Tibial nerve (tissue), 4 donors: ENCODE results near the gene SEMA3F. TPM values are rescaled to one million over a fixed set of nuclear protein-coding genes. Genes with fewer than 3 reads are reported as not detected.

Source experiments
- DNase-seq, 2 donors: peaks; one replicate each; pipeline ENCODE4 v3.0.0-alpha.2; 2019; ENCODE audit warnings: low spot score in 2 of 2
- H3K27ac ChIP-seq, 4 donors: fragments of 200-600 bp; sonication (generic) in 3 of 4; one replicate each; pipeline ENCODE4 v1.5.1; 2017 to 2019; ENCODE audit warnings: mild to moderate bottlenecking in 1 of 4
- H3K27me3 ChIP-seq, 2 donors: fragments of 200-600 bp; sonication (generic) in 1 of 2; one replicate each; pipeline versions ENCODE4 v1.5.1 to v1.6.0; 2017 to 2019
- H3K36me3 ChIP-seq, 3 donors: fragments of 200-600 bp; sonication (generic); one replicate each; pipeline ENCODE4 v1.5.1; 2018 to 2019
- H3K4me1 ChIP-seq, 4 donors: fragments of 200-600 bp; sonication (generic) in 3 of 4; one replicate each; pipeline ENCODE4 v1.5.1; 2017 to 2019
- H3K4me3 ChIP-seq, 4 donors: fragments of 200-600 bp; sonication (generic) in 3 of 4; one replicate each; pipeline ENCODE4 v1.5.1; 2017 to 2019; ENCODE audit warnings: mild to moderate bottlenecking in 1 of 4, moderate library complexity in 1 of 4
- H3K9me3 ChIP-seq, 4 donors: fragments of 200-600 bp; sonication (generic) in 3 of 4; one replicate each; pipeline ENCODE4 v1.5.1; 2017 to 2019
- EP300 ChIP-seq, 2 donors: sonication (generic); formaldehyde crosslinking; IDR thresholded peaks; one replicate each; pipeline ENCODE4 v1.6.1; 2017; ENCODE audit warnings: antibody characterized with exemption in 2 of 2, mild to moderate bottlenecking in 1 of 2
- POLR2A ChIP-seq, 2 donors: fragments of 450-650 bp; IDR thresholded peaks; one replicate each; pipeline ENCODE4 v1.6.1; 2017; ENCODE audit warnings: antibody characterized with exemption in 2 of 2, mild to moderate bottlenecking in 2 of 2, moderate library complexity in 2 of 2
- WGBS, 2 donors: methylation state at CpG; one replicate each; pipeline ENCODE4 v1.1.5; 2018; 5-methylcytosine and 5-hydroxymethylcytosine counted together
- total RNA-seq, 4 donors: library from RNA; depleted of rRNA; stranded (reverse); fragments of >200 nt; gene quantifications; one replicate each; pipeline ENCODE4 v1.1.0, GENCODE V29; 2016
- TF ChIP-seq, protein P1 (sequence below), 5 experiments: fragments of 200-600 bp in 3 of 5; fragments of 450-650 bp in 2 of 5; sonication (generic) in 3 of 5; IDR thresholded peaks; one replicate each; pipeline ENCODE4 v1.5.1; 2016 to 2019; ENCODE audit warnings: antibody characterized with exemption in 5 of 5, mild to moderate bottlenecking in 3 of 5, moderate library complexity in 2 of 5

SEMA3F gene
- total RNA-seq, 4 donors from 2014 or later = 14.4 to 58.5 (median 17.4) TPM

DNA sequence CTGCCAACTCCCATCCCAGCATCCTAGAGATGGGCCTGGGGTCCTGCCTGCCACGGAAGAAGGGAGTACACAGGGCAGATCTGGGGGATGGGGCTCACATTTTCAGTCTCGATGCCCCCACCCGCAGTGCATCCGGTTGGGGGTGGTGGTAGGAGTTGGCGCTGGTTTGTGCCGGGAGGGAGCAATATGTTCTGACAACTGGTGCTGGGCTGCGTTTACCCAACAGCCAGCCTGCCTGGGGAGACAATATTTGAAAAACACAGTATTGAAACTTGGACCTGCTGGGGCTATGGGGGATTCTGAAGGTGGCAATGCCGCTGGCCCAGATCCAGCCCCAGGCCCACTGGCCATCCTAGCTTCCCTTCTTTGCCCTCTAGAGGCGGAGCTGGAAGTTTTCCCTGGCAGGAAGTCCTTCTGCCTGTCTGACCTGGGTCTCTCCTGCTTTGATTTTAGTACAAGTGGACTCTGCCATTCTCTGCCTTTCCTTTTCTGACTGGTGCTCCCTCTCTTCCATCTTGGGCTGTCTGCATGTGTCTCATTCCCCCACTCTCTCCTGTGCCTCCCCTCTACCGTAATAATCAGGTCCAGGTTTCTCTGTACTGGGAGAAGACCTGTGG is 3.5 kb downstream of the SEMA3F start:
- Histone ChIP-seq H3K4me3 (no peak overlapping the region), H3K9me3 (no peaks in the 10 kb centered on the region), H3K27me3 (peaks cover 0 to 24% of the 10 kb centered on the region in 2 donors), H3K36me3 (no peaks in the 10 kb centered on the region), H3K27ac (peak overlapping the region in 2 of 4 donors; percentile 52 to 83), H3K4me1 (peaks cover 0 to 89% (median 22%) of the 10 kb centered on the region in 4 donors)
- TF ChIP-seq EP300 (IDR thresholded peaks at IDR 0.05) (no peak), POLR2A (IDR thresholded peaks at IDR 0.05) (no peak)
- TF ChIP-seq, protein P1, sequence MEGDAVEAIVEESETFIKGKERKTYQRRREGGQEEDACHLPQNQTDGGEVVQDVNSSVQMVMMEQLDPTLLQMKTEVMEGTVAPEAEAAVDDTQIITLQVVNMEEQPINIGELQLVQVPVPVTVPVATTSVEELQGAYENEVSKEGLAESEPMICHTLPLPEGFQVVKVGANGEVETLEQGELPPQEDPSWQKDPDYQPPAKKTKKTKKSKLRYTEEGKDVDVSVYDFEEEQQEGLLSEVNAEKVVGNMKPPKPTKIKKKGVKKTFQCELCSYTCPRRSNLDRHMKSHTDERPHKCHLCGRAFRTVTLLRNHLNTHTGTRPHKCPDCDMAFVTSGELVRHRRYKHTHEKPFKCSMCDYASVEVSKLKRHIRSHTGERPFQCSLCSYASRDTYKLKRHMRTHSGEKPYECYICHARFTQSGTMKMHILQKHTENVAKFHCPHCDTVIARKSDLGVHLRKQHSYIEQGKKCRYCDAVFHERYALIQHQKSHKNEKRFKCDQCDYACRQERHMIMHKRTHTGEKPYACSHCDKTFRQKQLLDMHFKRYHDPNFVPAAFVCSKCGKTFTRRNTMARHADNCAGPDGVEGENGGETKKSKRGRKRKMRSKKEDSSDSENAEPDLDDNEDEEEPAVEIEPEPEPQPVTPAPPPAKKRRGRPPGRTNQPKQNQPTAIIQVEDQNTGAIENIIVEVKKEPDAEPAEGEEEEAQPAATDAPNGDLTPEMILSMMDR (IDR thresholded peaks at IDR 0.05) = no peak
- no peak for DNase-seq
- WGBS, 2 donors = 66 to 84% methylated on average over 10 of the region's 10 CpGs

- 41 to 49% methylated on average over 2 to 5 of the region's 7 CpGs for WGBS, 2 donors
- no peak for DNase-seq
- Histone ChIP-seq H3K4me1 (peaks cover 0 to 98% (median 35%) of the 10 kb centered on the region in 4 donors), H3K4me3 (no peak overlapping the region), H3K27me3 (peaks cover 0 to 22% of the 10 kb centered on the region in 2 donors), H3K36me3 (no peaks in the 10 kb centered on the region), H3K27ac (peak overlapping the region in 3 of 4 donors; percentile 28 to 83 (median 77)), H3K9me3 (no peaks in the 10 kb centered on the region)
- TF ChIP-seq, protein P1 (IDR thresholded peaks at IDR 0.05) = no peak
- TF ChIP-seq POLR2A (IDR thresholded peaks at IDR 0.05) (no peak), EP300 (IDR thresholded peaks at IDR 0.05) (no peak)
These were observed 5.4 kb downstream of the SEMA3F start for GRCh38 chr3:50160561-50160983.

DNA sequence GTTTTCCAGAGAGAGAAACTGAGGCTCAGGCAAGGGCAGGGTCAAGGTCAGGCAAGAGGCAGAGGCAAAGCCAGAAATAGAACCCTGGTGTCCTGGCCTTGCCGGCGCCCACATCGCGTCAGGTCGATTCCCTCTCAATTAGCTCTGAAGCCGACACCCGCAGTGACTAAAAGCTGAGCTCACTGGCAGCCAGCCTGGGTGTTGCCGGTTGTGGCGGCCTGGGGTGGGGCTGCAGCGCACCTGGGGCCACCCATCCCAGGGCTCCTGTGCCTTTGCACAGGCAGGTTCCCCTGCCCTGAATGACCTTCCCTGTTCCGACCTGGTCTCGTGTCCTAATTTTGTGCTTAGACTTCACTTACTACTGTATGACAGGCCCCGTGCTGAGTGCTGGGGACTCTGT is 6.2 kb downstream of the SEMA3F start:
- peaks cover 0 to 98% (median 37%) of the 10 kb centered on the region in 4 donors for H3K4me1 ChIP-seq

DNA sequence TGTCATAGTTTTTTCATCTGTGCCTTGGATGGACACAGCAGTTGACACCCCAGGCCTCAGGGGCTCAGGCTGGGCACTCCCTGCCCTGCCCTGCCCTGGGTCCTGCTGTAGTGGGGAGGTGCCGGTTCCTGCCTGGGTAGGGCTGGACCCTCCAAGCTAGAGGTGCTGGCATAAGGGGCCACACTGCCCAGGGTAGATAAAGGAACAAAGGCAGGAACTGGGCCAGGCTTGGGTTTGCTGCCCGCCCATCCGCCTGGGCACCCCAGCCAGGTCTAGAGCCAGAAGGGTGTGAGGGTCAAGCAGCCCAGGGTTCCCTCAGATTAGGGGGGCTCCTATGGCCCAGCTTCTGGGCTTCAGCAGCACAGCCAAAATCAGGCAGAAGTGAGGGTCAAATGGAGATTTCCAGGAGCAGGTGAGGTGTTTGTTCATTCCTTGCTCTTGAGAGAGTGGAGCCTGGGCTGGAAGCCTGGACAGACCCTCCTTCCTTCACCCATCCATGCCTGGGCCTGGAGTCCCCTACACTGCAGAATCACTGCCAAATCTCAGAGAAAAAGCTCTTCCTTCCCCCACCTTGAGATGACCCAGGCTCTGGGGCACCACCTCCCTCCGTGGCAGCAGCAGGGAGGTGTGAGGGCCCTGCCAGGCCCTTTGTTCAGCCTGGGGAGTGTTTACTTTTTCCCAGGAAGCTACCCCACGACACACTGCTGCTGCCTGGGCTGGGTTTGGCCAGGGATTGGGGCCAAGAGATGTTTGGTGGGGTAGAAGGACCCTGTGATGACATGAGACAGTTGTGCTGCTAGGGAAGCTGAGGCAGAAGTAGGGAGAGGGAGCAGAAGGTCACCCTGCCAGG is 7.1 kb downstream of the SEMA3F start:
- H3K27ac ChIP-seq = peak overlapping the region in 3 of 4 donors; percentile 28 to 83 (median 77)
- H3K27me3 ChIP-seq = peaks cover 0 to 5% of the 10 kb centered on the region in 2 donors
- no peaks in the 10 kb centered on the region for H3K36me3 ChIP-seq
- DNase-seq = no peak
- peaks cover 0 to 98% (median 47%) of the 10 kb centered on the region in 4 donors for H3K4me1 ChIP-seq
- H3K4me3 ChIP-seq = no peak overlapping the region
- H3K9me3 ChIP-seq = no peaks in the 10 kb centered on the region
- 45 to 76% methylated on average over 2 to 5 of the region's 5 CpGs for WGBS, 2 donors
- no peak for TF ChIP-seq POLR2A (IDR thresholded peaks at IDR 0.05)
- TF ChIP-seq, protein P1 (IDR thresholded peaks at IDR 0.05) = no peak
- no peak for TF ChIP-seq EP300 (IDR thresholded peaks at IDR 0.05)

More for the DNA sequence above, 6.2 kb downstream of the SEMA3F start:
- peak overlapping the region; percentile 25 to 83 (median 52) for H3K27ac ChIP-seq
- no peak for DNase-seq
- whole genome bisulfite sequencing, 2 donors = 58 to 60% methylated on average over 12 of the region's 13 CpGs
- H3K4me3 ChIP-seq = no peak overlapping the region
- H3K9me3 ChIP-seq = no peaks in the 10 kb centered on the region
- H3K36me3 ChIP-seq = no peaks in the 10 kb centered on the region
- H3K27me3 ChIP-seq = peaks cover 0 to 14% of the 10 kb centered on the region in 2 donors
- TF ChIP-seq POLR2A (IDR thresholded peaks at IDR 0.05) (no peak), EP300 (IDR thresholded peaks at IDR 0.05) (no peak)
- TF ChIP-seq, protein P1 (IDR thresholded peaks at IDR 0.05) = no peak
